ENCODE results near the gene TLR3. TPM values are rescaled to one million over a fixed set of nuclear protein-coding genes. Genes with fewer than 3 reads are reported as not detected.

Gene TLR3
- total RNA-seq, 1 experiment from 2014 or later = 0.57 TPM

DNA sequence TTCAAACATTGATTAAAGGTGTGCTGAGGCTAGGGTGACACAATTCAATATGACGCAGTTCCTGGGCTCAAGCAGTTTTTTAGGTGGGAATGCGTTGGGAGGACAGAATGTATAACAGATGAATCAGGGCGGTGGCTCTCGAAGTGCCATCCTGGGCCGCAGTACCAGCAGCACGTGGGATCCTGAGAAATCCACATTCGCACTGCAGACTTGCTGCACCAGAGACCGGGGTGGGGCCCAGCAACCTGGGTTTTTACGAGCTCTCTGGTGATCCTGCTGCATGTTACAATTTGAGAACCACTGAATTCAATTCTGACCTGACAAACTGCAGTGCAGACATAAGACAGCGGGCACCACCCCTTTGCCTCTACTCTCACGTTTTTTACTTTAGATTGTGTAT lies 65.9 kb downstream of the TLR3 start:
- POLR2A ChIA-PET = no interaction called here
- Histone ChIP-seq H3K9me3 (no peaks in the 10 kb centered on the region), H3K27me3 (replicated peaks; ENCODE audit: control insufficient read depth, insufficient read depth, low read length) (no peaks in the 10 kb centered on the region), H3K4me1 (peaks cover 21% of the 10 kb centered on the region), H3K4me3 (ENCODE audit: low read depth, low read length) (no peak overlapping the region), H3K36me3 (ENCODE audit: control insufficient read depth, insufficient read depth, low read length) (no peaks in the 10 kb centered on the region)
- TF ChIP-seq CTCF (IDR thresholded peaks at IDR 0.05; ENCODE audit: insufficient read depth in 1 of 2, low read depth in 1 of 2, low read length in 1 of 2, severe bottlenecking in 1 of 2, unreplicated experiment in 1 of 2) = no peak
- DNase-seq = no peak
- no peak overlapping the region for H3K27ac Mint-ChIP-seq (ENCODE audit: unreplicated experiment)
- no peak overlapping the region for H3K4me3 Mint-ChIP-seq (ENCODE audit: unreplicated experiment)
- no peaks in the 10 kb centered on the region for H3K36me3 Mint-ChIP-seq (ENCODE audit: insufficient read depth, unreplicated experiment)
- CTCF ChIA-PET = interaction anchor here (1.2 to 1.3 kb wide), 3 partner anchors 8 to 67 kb away, joined by 3 to 4 read pairs (median 4); no protein-coding TSS in a partner anchor
- H3K4me1 Mint-ChIP-seq (ENCODE audit: low read depth, unreplicated experiment) = peaks cover 12% of the 10 kb centered on the region
- intact Hi-C loops (cut with micrococcal nuclease; ENCODE audit: unreplicated experiment) = no loop called here
- H3K27me3 Mint-ChIP-seq (ENCODE audit: insufficient read depth, unreplicated experiment) = no peaks in the 10 kb centered on the region
- no TSS peak for BruUV-seq (replicated peaks)
- H3K9me3 Mint-ChIP-seq (ENCODE audit: unreplicated experiment) = no peaks in the 10 kb centered on the region

- ChIA-PET POLR2A (no interaction called here), CTCF (interaction anchor here (0.6 to 1.8 kb wide), 12 partner anchors 31 to 116 kb away, joined by 3 to 33 read pairs (median 5); partner anchors contain the start of genes FAM149A and TLR3)
- H3K27me3 Mint-ChIP-seq (ENCODE audit: insufficient read depth, unreplicated experiment) = no peaks in the 10 kb centered on the region
- no TSS peak for BruUV-seq (replicated peaks)
- TF ChIP-seq CTCF (IDR thresholded peaks at IDR 0.05; ENCODE audit: insufficient read depth in 1 of 2, low read depth in 1 of 2, low read length in 1 of 2, severe bottlenecking in 1 of 2, unreplicated experiment in 1 of 2) = peak; percentile 58 to 62
- H3K36me3 Mint-ChIP-seq (ENCODE audit: insufficient read depth, unreplicated experiment) = no peaks in the 10 kb centered on the region
- Histone ChIP-seq H3K9me3 (no peaks in the 10 kb centered on the region), H3K27me3 (replicated peaks; ENCODE audit: control insufficient read depth, insufficient read depth, low read length) (no peaks in the 10 kb centered on the region), H3K4me1 (peaks cover 12% of the 10 kb centered on the region), H3K36me3 (ENCODE audit: control insufficient read depth, insufficient read depth, low read length) (no peaks in the 10 kb centered on the region), H3K4me3 (ENCODE audit: low read depth, low read length) (no peak overlapping the region)
- intact Hi-C loops (cut with micrococcal nuclease; ENCODE audit: unreplicated experiment) = loop anchor here (1.0 to 2.0 kb wide), 2 partner anchors 58 to 69 kb away; no protein-coding TSS in a partner anchor
- H3K4me3 Mint-ChIP-seq (ENCODE audit: unreplicated experiment) = no peak overlapping the region
- no peaks in the 10 kb centered on the region for H3K9me3 Mint-ChIP-seq (ENCODE audit: unreplicated experiment)
- no peak for DNase-seq
- no peak overlapping the region for H3K27ac Mint-ChIP-seq (ENCODE audit: unreplicated experiment)
- H3K4me1 Mint-ChIP-seq (ENCODE audit: low read depth, unreplicated experiment) = peaks cover 12% of the 10 kb centered on the region
These were observed 68.3 kb downstream of the TLR3 start for GRCh38 chr4:186137196-186137794.

Other genes with a start within 250 kb of the TLR3 start
- gene FAM149A, start 35.5 kb downstream of the TLR3 start, total RNA-seq (2022) = 5.1 and 6.6 TPM in 2 replicates
- 2.1 and 2.7 TPM in 2 replicates for gene CYP4V2, start 122.4 kb downstream of the TLR3 start, total RNA-seq (2022)
- gene KLKB1, start 158.4 kb downstream of the TLR3 start, total RNA-seq (2022) = not detected in 2 replicates
- not detected in 2 replicates for gene F11, start 197.0 kb downstream of the TLR3 start, total RNA-seq (2022)

Measured in Caco-2 (cell line).